KMS-11 (cell line): ENCODE measurements around the gene DDX31.
"Not testable (repeated sequence)": the region's sequence is repeated elsewhere in the genome, so short reads cannot be mapped to it uniquely, and the experiment has no call there.

ENCODE experiments used
- H2AFZ ChIP-seq: fragments of 200-600 bp; sonication (generic); 2 replicates; pipeline ENCODE4 v1.6.1; 2016; ENCODE audit warnings: antibody characterized with exemption, mixed run types, low read depth
- H3K27ac ChIP-seq: fragments of 200-600 bp; sonication (generic); 2 replicates; pipeline ENCODE4 v1.6.1; 2016; ENCODE audit warnings: mild to moderate bottlenecking, mixed run types
- H3K27me3 ChIP-seq: fragments of 200-600 bp; sonication (generic); 2 replicates; pipeline ENCODE4 v1.6.1; 2017; ENCODE audit warnings: mild to moderate bottlenecking, low read depth, mixed run types, moderate library complexity; ENCODE audit not compliant: insufficient read depth
- H3K36me3 ChIP-seq: fragments of 200-600 bp; sonication (generic); 2 replicates; pipeline ENCODE4 v1.6.1; 2017; ENCODE audit warnings: mild to moderate bottlenecking, mixed run types; ENCODE audit not compliant: insufficient read depth
- H3K4me1 ChIP-seq: fragments of 200-600 bp; sonication (generic); 2 replicates; pipeline ENCODE4 v1.6.1; 2016; ENCODE audit warnings: mild to moderate bottlenecking, low read depth, mixed run types; ENCODE audit not compliant: poor library complexity, severe bottlenecking
- H3K4me2 ChIP-seq: fragments of 200-600 bp; sonication (generic); 2 replicates; pipeline ENCODE4 v1.7.0; 2016; ENCODE audit warnings: mild to moderate bottlenecking, mixed run types
- H3K4me3 ChIP-seq: fragments of 200-600 bp; sonication (generic); IDR thresholded peaks from 2 replicates; pipeline ENCODE4 v1.6.1; 2017; ENCODE audit warnings: low read depth, low read length, mixed read lengths; ENCODE audit not compliant: insufficient read depth
- H3K79me2 ChIP-seq: fragments of 200-600 bp; sonication (generic); 2 replicates; pipeline ENCODE4 v1.6.1; 2016; ENCODE audit warnings: low read depth, mixed run types; ENCODE audit not compliant: insufficient read depth
- H3K9ac ChIP-seq: fragments of 200-600 bp; sonication (generic); 2 replicates; pipeline ENCODE4 v1.6.1; 2016; ENCODE audit warnings: mild to moderate bottlenecking, mixed run types
- H4K20me1 ChIP-seq: fragments of 200-600 bp; sonication (generic); 2 replicates; pipeline ENCODE4 v1.6.1; 2016; ENCODE audit warnings: mild to moderate bottlenecking, mixed run types; ENCODE audit not compliant: insufficient read depth
- TF ChIP-seq, protein P1 (sequence below): fragments of 200-600 bp; sonication (generic); conservative IDR thresholded peaks from 2 replicates; pipeline ENCODE4 v1.6.1; 2017; ENCODE audit warnings: low read depth, mild to moderate bottlenecking, antibody characterized with exemption, low read length, moderate library complexity, mixed read lengths

Gene DDX31

DNA sequence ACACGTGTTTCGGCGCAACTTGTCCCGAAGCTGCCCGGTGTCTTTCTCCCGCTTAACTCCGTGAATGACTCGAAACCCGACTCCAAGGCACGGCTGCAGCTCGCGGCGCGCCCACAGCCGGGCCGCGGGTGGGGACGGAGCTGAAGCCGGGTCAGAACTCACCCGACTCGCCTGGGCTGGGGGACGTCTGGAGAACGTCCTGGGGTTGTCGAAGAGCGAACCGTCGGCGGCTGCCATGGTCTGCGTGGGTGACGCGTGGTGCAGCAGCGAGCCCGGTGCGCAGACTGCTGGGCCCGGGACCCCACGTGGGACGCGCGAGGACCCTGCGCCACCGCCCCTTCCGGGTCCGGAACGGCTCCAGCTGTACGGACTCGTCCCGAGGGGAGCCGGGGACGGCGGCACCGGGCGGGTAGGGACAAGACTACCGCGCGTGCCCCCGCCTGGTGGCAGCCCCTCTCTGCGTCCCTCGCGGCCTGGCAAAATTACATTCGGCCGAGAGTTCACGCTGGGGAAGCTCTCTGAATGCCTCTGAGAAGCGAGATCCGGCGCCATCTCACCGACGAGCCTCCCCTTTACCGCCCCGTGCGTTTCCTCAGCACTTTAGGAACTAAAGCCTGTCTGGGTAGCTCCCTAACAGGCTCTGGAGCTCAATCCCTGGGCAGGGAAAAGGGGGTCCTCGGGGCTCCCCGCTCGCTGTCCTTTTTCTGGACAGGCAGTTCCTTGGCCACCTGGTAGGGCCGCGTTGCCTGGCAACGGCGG is at the start of gene DDX31:
Gene DDX31 (minus strand): TSS at position 286 of the 759 bp plus-strand sequence. CDS start 49 bp downstream, at position 237.
- Histone ChIP-seq H2AFZ (peak within 1 kb of the TSS; percentile 77), H3K9ac (peak within 1 kb of the TSS; percentile 84), H3K4me3 (no peak within 1 kb of the TSS), H3K27ac (peak within 1 kb of the TSS; percentile 78), H3K4me1 (peaks cover 58% of the 10 kb centered on the region), H3K79me2 (peaks cover 96% of the 10 kb centered on the region), H3K4me2 (peak within 1 kb of the TSS; percentile 99), H3K27me3 (no peaks in the 10 kb centered on the region), H3K36me3 (no peaks in the 10 kb centered on the region), H4K20me1 (0 out of 2 replicates have a peak, but pooled peaks cover 9% of the 10 kb centered on the region)
- TF ChIP-seq, protein P1, sequence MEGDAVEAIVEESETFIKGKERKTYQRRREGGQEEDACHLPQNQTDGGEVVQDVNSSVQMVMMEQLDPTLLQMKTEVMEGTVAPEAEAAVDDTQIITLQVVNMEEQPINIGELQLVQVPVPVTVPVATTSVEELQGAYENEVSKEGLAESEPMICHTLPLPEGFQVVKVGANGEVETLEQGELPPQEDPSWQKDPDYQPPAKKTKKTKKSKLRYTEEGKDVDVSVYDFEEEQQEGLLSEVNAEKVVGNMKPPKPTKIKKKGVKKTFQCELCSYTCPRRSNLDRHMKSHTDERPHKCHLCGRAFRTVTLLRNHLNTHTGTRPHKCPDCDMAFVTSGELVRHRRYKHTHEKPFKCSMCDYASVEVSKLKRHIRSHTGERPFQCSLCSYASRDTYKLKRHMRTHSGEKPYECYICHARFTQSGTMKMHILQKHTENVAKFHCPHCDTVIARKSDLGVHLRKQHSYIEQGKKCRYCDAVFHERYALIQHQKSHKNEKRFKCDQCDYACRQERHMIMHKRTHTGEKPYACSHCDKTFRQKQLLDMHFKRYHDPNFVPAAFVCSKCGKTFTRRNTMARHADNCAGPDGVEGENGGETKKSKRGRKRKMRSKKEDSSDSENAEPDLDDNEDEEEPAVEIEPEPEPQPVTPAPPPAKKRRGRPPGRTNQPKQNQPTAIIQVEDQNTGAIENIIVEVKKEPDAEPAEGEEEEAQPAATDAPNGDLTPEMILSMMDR, result no peak

DNA sequence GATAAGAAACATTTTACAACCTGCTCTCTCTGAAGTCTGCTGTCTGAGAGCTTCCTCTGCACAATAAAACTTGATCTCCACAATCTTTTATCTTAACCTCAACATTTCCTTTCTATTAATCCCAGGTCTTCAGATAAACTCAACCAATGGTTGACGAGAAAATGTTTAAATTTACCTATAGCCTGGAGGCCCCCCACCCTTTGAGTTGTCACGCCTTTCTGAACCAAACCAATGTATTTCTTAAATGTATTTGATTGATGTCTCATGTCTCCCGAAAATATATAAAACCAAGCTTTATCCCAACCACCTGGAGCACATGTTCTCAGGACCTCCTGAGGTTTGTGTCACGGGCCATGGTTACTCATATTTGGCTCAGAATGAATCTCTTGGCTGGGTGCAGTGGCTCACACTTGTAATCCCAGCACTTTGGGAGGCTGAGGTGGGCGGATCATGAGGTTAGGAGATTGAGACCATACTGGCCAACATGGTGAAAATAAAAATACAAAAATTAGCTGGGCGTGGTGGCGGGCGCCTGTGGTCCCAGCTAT is 48.7 kb upstream of the DDX31 start:
- H3K4me2 ChIP-seq, H3K79me2 ChIP-seq, H4K20me1 ChIP-seq, H2AFZ ChIP-seq, H3K27ac ChIP-seq, H3K36me3 ChIP-seq, H3K4me1 ChIP-seq, H3K4me3 ChIP-seq, H3K9ac ChIP-seq: not testable (repeated sequence)
- peaks cover 31% of the 10 kb centered on the region for H3K27me3 ChIP-seq

DNA sequence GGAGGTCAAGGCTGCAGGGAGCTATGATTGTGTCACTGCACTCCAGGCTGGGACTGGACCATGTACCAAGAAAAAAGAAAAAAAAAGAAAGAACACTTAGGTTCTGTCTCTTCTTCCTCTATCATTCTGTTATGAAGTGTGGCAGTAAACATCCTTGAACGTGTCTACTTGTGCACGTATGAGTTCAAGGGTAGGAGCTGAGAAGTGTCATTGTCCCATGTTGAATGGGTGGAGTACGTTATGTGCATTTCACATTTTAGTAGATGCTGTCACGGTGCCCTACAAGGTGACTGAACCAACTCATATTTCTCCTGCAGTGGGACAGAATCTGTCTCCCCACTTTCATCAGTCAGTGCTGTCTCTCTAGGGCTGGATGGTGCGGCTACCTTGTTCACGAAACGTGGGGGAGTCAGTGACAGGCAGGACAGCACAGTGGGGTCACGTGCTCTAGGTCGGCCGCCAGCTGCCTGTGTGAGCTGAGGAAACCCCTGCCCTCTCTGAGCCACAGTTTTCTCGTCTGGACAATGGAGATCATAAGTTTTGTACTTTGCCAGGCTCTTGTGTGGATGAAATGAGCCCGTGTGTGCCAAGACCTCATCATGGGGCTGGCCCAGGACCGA is 47.7 kb upstream of the DDX31 start:
- Histone ChIP-seq H3K4me2 (no peak overlapping the region), H3K79me2 (no peaks in the 10 kb centered on the region), H3K4me3 (no peak overlapping the region), H4K20me1 (no peaks in the 10 kb centered on the region), H3K4me1 (no peaks in the 10 kb centered on the region), H3K27me3 (peaks cover 25% of the 10 kb centered on the region; the same call in 1 of the 2 replicates), H3K27ac (no peak overlapping the region), H3K36me3 (no peaks in the 10 kb centered on the region), H2AFZ (no peak overlapping the region), H3K9ac (no peak overlapping the region)
- TF ChIP-seq, protein P1, result no peak

DNA sequence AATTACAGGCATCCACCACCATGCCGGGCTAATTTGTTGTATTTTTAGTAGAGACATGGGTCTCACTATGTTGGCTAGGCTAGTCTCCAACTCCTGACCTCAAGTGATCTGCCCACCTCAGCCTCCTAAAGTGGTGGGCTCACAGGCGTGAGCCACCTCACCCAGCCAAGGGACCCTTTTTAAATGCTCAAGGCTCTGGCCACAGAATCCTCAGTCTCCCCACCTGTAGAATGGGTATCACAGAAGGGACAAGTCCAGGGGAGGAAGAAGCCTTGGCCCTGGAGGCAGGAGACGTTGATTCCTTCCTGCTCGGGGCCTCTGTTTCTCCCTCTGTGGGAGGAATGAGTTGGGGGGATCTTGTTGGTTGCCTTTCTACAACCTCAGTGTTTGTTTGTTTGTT is 46.2 kb upstream of the DDX31 start:
- Histone ChIP-seq H3K36me3 (no peaks in the 10 kb centered on the region), H3K4me3 (no peak overlapping the region), H3K4me2 (no peak overlapping the region), H3K4me1 (no peaks in the 10 kb centered on the region), H3K79me2 (no peaks in the 10 kb centered on the region), H4K20me1 (no peaks in the 10 kb centered on the region), H3K27me3 (peaks cover 17% of the 10 kb centered on the region; the same call in 1 of the 2 replicates), H3K9ac (no peak overlapping the region), H2AFZ (no peak overlapping the region), H3K27ac (no peak overlapping the region)
- TF ChIP-seq, protein P1, result no peak

DNA sequence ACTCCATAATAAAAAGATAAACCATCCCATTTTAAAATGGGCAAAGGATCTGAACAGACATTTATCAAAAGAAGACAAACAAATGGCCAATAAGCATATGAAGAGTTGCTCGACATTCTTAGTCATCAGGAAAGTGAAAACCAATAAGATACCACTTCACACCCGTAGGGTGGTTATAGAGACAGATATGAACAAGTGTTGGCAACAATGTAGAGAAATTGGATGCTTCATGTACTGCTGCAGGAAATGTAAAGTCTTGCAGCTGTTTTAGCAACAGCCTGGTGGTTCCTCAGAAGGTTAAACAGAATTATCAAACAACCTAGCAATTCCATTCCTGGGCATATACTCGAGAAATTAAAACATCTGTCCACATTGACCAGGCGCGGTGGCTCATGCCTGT is 43.0 kb upstream of the DDX31 start:
- Histone ChIP-seq H3K4me2 (no peak overlapping the region), H3K27me3 (no peaks in the 10 kb centered on the region; the same call in 1 of the 2 replicates), H3K27ac (no peak overlapping the region), H3K4me3 (no peak overlapping the region), H3K9ac (no peak overlapping the region), H3K36me3 (no peaks in the 10 kb centered on the region), H4K20me1 (no peaks in the 10 kb centered on the region), H3K4me1 (no peaks in the 10 kb centered on the region), H2AFZ (no peak overlapping the region), H3K79me2 (no peaks in the 10 kb centered on the region)
- TF ChIP-seq, protein P1, result no peak
